OCI-LY7 (cell line): ENCODE data around the gene LIAS.

ENCODE experiments used
- CTCF ChIP-seq: fragments of 200-600 bp; sonication (generic); conservative IDR thresholded peaks from 2 replicates; pipeline ENCODE4 v1.5.1; 2014; ENCODE audit warnings: mild to moderate bottlenecking, antibody characterized with exemption, low read length, moderate library complexity, mixed read lengths
- EZH2phosphoT487 ChIP-seq: fragments of 200-600 bp; sonication (generic); IDR thresholded peaks from 2 replicates; pipeline ENCODE4 v1.6.1; 2018; ENCODE audit warnings: low read depth, borderline replicate concordance, mild to moderate bottlenecking, mixed run types, antibody characterized with exemption, low read length, moderate library complexity, mixed read lengths

GRCh38 chr4:39480902-39481695 is 22.2 kb downstream of the LIAS start:
- TF ChIP-seq CTCF (no peak), EZH2phosphoT487 (no peak)
